Right kidney (tissue), 9 donors: ENCODE results near the gene JCHAIN.
A peak's percentile ranks its signal among the peaks of the same experiment; 100 is the strongest.
"Not testable (repeated sequence)": the region's sequence is repeated elsewhere in the genome, so short reads cannot be mapped to it uniquely, and the experiment has no call there.

Experiments used
- DNase-seq: peaks from one replicate; pipeline ENCODE4 v3.0.0-alpha.2; 2016
- long read RNA-seq, 8 donors: transcript quantifications; one replicate each; lab custom pipeline, GENCODE V29; 2026

The JCHAIN gene
- long read RNA-seq, donor 1, partial matches to known transcripts, result 0 of 1 reads
- long read RNA-seq, donor 1, other reads (novel, unspliced or antisense), result 0 of 1 reads
- long read RNA-seq, donor 2, result 0 reads
- long read RNA-seq, donor 3, result 0 reads
- long read RNA-seq, donor 4, result 0 reads
- long read RNA-seq, donor 5, partial matches to known transcripts, result 0 of 1 reads
- long read RNA-seq, donor 5, other reads (novel, unspliced or antisense), result 0 of 1 reads
- long read RNA-seq, donor 6, result 0 reads
- long read RNA-seq, donor 7, result 0 reads
- long read RNA-seq, donor 8, result 0 reads

DNA sequence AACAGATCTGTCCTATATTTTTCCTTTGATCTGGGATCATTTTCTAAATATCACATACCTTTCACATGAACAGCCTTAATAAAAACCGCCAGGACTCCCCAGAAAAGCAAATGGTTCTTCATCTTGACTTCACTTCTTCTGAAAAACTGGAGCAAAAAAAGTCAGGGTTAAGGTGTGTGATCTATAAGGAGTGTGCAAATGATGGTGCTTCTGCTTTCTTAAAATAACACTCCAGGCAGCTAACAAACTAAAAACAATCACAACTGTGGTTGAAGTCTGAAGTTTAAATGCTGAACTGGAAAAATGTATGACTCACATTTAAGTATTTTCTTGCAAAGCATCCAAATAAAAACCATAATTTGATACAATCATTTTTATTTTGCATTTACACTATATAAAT lies at the start of gene JCHAIN:
JCHAIN (minus strand) TSS at position 140 of the 400 bp plus-strand sequence; CDS start at position 122, 18 bp downstream.
- no peak for DNase-seq

DNA sequence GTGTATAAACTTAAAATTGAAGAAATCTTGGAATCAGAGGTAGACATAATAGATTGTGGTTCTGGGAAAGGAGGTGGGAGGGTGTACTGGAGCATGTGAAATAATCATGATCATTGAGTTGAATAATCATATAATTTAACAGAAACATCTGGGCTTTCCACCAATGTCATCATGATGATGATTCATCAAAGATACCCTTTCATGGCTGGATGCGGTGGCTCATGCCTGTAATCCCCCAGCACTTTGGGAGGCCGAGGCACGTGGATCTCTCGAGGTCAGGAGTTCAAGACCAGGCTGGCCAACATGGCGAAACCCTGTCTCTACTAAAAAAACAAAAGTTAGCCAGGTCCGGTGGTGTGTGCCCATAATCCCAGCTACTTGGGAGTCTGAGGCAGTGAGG lies 48.8 kb upstream of the JCHAIN start:
- DNase-seq, result no peak

DNA sequence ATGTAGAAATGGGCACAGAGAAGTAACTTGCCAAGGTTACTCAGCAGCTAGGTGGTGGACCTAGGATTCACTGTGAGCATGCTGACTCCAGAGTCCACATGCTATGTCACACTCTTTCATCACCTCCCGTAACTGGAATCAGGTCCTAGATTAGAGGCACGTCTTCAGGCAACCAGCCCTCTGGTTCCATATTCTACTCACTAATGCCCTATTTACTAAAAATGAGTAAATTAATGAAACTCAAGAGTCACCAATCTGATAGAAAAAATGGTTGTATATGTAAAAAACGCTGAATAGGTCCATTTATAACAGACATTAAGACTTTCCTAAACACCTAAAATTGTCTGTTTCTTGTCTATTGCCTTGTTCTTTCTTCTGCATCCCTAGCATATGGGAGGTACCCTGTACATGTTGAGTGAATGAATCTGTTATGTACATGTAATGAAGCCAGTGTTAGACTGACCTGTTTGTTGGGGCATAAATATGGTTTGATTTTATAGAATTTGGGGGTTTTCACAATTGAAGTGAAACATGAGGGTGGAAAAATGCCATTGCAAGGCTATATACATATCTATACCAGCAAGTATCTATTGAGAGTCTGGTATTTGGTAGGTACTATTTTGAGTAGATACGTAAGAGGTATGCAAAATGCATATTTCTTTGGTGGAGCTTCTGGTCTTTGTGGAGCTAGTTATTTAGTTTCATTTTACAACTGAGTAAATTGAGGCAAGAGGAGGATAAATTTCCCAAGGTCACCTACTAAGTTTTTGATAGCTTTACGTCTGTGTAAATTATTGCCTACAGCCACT lies 48.0 kb upstream of the JCHAIN start:
- DNase-seq, result no peak

DNA sequence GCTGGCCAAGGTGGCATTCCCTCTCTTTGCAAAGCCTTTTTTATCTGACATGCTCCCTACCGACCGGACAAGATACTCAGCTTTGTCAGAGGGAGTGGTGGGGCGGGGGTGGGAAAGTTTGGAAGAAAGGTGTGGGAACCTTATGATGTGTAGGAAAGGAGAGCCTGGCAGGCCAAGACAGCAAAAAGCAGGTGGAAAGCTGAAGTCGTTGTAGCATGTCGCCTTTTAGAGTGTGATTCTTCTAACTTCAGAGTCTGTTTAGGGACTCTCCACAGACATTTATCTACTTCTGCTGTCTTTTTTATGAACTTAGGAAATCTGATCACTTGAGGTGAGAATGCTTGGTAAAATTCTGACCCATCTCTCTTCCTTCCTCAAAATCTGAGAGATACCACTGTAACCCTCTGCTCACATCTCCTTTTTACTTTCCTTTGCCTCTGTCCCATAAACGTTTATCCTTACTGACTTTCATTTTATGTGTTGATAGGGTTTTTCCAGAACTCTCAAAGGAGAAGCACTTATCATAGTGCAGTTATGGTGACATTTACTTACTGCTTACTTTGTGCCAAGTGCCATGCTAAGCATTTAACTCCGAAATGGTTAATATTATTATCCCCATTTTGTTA lies 47.3 kb upstream of the JCHAIN start:
- no peak for DNase-seq

DNA sequence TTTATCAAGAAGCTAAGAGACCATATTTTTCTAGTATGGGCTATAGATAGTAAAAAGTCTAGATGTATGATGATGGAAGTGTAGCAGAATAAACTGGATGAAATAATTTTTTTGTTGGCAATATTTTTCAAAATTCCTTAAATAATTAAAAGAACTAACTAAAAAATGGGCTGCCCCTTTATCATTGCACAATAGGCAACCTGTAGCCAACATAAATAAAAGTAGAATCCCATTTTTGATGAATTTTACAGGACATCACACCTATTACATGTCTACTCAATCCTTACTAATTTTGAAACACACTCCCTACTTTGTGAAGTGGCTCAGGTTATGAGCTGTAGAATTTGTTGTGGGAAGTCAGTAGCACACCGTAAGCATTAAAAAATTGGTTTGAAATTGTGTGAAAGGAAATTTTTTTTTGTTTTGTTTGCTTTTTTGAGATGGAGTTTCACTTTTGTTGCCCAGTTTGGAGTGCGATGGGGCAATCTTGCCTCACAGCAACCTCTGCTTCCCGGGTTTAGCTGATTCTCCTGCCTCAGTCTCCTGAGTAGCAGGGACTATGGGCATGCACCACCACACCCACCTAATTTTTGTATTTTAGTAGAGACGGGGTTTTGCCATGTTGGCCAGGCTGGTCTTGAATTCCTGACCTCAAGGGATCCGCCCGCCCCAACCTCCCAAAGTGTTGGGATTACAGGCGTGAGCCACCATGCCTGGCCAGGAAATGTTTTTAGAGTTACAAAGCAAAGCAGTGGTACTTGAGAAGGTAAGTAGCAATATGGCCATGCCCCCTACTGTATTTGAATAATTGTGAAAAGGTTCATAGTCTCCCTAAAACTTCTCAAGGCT lies 46.5 kb upstream of the JCHAIN start:
- no peak for DNase-seq

DNA sequence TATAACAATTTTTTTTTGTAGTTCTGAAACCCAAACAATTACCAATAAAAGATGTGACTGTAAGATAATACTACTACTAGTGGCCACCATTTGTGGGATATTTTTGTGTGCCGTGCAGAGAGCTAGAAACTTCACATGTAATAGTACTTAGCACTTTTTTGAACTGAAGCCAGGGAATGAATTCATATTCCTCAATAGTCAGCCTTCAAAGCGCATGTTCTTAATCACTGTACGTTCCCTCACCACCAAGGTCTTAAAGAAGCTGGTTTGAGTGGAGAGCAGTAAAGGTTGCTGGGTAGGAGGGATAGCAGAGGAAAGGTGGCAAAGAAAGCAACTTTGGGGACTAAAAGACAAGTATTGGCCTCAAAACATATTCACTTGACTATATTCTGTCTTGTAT lies 45.8 kb upstream of the JCHAIN start:
- no peak for DNase-seq

DNA sequence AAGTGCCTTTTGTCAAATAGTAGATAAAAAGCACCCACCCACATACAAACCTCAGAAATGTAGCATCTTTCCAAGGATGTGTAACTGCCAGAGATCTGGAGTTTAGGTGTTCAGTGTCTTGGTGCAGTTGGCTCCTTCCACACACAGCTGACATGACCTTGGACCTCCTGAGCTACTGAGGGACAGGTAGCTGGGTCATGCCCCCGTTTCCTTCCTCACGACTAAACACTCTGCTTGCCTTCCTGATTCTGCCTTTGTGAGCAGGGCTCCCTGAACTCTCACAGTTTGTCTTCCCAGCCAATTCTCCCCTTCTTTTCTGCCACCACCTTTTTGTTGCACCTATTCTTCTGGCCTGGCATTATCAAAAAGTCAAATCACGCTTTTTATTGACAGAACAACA lies 45.3 kb upstream of the JCHAIN start:
- no peak for DNase-seq

DNA sequence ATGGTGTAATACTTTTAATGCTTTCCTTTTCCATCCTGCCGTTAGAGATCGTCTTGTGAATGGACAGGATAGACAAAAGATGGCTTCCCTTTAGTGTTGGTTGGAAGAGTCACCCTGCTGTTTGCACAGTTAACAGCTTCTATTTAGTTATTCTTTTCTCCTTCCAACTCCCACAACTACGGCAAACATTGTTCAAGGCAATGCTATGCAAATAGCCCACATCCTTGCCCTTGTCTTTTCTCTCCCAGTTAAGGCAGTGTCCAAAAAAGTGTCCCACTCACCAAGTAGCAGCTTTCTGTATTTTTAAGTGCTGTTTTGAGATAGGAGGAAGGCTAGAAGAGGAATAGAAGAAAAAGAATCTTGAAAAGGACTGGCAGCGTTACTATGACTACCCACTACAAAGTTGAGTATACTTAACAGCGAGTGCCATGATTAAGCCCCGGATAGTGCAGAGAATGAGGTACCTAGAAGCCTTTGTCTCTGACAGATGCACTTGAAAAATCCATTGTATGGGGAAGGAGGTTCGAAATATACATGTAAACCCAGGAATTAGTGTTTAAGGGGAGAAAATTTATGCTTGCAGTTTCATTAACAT lies 43.4 kb upstream of the JCHAIN start:
- DNase-seq, result no peak

DNA sequence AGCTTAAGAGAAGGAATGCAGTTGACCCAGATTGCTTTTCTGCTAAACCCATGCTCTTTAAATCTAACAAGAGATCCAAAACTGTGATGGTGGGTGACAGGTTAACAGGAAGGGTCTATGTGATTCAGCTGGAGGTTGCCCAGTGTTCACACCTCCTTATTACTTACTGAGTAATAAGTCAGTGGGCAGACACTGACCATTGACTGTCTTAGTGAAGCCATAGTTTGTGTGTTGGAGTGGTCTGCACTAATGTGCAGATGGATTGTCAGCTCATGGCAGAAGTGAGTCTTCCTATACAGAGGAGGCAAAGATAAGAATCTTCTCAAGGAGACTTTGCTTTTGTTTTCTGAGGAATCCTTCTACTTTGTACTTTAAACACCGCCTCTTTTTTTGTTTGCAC lies 40.2 kb upstream of the JCHAIN start:
- no peak for DNase-seq

DNA sequence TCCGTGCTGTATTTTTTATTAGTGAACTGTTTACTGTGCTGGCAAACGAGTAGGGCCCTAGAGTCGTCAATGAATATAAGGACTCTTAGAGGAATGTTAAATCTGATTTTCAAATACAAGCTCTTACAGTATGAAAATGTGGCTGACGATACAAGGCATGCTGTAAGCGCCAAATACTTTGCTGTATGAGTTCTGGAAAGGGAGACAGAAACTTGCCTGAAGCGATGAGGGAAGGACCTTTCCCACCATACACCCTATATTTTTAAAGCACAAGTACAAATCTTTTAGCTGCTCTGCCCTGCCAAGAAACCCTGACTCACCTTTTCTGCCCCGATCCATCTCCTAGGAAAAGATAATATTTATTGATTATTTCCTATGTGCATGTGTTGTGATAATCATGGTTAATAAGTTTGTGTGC lies 39.7 kb upstream of the JCHAIN start:
- no peak for DNase-seq

DNA sequence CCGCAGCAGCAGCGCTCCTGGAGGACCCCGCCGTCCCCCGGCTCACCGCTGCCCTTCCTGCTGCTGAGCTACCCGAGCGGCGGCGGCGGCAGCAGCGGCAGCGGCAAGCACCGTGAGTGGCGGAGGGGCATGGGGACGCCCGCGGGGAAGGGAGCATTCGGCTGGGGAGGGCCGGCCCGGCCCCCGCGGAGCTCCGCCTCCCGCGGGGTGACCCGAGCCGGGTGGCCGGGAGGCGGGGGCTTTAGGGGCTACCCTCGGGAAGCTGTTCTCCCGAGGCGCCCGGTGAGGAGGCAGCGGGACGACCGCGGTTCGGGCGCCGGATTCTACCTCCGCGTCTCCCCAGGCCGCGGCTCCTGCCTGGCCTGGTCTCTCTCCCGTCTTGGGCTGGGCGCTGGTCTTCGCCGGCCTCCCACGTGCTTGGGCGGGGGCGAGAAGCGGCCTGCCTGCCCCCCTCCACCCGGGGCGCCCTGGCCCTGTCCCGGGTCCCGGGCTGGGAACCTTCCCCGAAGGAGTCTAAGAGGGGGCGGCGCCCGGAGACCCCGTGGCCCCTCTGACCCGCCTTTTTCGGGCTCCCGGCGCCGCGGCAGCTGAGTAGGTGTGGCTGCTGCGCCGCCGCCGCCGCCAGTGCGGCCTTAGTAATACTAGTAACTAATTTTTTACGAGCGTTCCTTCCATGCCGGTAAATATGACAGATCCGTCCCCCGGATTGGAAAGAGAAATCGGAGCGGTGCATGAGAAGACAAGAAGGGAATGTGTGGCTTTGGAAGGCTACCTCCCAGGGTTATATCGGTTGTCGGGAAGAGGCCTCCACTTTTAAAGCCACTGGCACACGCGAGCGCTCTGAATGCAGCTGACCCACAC lies 39.1 kb upstream of the JCHAIN start:
- peak; percentile 95 for DNase-seq

DNA sequence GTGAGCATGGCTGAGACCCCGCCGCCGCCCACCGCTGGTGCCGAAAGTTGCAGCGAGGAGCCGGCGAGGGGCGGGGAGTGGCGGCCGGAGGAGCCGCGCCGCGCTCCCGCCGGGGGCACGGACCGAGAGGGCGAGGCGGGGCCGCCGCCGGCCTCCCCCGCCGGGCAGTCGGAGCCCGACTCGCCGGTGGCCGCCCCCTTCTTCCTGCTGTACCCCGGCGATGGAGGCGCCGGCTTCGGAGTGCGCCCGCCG lies 38.5 kb upstream of the JCHAIN start:
- DNase-seq, result peak; percentile 87

DNA sequence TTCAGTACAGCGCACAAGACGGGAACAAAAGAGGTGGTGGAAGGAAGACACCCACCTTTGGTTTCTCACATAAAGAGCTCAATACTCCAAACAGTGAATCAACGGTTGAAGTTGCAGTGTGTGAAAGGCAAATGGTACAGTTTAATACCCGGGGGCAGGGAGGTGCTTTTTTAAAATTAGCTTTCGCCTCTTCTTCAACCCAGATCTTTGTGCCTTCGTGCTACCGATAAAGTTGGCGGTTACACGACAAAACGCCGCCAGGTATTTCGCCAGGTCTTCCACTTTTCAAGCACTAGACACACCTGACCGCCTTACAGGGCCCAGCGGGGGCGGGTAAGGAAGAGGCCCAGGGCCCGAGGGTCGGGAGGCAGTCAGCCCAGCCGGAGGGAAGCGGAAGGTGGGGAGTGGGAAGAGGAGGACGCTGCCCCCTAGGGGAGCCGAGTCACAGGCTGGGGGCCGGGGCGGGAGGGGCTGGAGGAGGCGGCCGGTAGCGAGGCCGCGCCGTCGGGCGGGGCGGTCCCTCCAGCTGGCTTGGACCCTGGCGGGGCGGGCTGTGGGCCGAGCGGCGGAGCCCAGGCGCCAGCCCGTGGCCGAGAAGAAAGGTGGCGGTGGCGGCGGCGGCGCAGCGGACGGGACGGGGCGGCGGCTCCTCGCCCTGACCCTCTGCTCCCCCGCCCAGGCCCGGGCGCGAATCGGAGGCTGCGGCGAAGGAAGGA lies 38.1 kb upstream of the JCHAIN start:
- peak; percentile 81 for DNase-seq

DNA sequence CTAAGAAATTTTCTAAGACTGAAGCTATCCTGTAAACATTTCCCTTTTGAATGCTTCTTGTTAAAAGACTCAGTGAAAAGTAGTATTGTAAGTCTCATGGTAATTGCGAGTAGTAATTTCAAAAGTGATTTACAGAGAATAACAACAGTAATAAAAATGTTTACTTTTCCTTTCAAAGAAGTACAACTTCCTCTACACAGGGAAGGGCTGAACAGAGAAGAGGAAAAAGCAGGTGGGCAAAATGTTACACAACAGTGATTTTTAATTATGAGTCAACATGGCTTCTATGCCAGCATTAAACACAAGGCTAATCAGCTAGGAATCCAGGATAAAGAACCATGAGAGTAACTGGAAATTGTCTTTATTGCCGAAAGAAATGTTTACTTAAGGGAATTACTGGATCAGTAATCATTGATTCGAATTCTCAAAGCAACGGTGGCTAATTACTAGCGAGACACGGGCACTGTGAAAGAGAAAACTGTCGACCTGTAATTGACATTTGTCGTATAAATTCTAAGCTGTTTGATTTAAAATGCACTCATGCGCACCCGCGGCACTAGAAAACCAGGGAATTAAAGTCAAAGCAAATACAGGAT lies 37.4 kb upstream of the JCHAIN start:
- DNase-seq, result no peak

DNA sequence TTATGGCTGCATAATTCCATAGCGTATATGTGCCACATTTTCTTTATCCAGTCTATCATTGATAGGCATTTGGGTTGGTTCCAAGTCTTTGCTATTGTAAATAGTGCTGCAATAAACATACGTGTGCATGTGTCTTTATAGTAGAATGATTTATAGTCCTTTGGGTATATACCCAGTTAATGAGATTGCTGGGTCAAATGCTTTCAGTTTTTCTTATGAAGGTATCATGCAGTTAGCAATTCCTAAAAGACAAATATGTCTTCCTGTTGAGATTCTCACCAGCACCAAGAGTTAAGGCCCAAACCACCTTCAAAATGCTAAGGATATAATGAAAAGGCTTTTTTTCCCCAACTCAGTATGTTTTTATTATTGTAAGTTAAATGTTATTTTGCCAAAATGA lies 36.3 kb upstream of the JCHAIN start:
- DNase-seq, result not testable (repeated sequence)

DNA sequence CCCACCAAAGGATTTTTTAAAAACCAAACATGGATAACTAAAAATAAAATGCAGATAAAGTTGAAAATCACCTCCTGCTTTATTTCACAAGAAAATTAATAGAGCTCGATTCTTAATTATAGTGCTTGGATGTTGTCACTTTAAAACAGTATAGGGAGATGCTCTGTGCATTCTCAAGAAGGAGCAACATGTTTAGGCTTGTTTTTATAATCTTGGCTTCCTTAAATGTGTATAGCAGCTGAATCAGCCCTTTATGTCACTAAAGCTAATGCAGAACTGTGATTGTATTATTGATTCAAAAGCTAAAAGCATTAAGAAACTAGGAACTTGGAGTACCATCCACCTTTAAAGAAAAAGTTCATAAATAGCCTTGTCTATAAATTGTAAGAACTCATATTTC lies 35.0 kb upstream of the JCHAIN start:
- no peak for DNase-seq

DNA sequence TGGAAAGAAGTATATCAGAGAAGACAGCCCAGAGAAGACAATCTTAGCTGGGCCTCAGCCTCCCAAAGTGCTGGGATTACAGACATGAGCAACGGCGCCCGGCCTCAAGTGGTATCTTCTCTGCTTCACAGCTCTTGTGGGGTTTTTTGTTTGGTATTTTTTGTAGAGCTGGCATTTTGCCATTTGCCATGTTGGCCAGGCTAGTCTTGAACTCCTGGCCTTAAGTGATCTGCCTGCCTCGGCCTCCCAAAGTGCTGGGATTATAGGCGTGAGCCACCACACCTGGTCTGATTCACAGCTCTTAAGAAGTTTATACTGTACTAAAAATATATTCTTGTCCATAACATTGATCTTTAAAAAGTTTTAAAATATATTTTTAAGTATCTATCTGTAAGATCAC lies 34.4 kb upstream of the JCHAIN start:
- no peak for DNase-seq

DNA sequence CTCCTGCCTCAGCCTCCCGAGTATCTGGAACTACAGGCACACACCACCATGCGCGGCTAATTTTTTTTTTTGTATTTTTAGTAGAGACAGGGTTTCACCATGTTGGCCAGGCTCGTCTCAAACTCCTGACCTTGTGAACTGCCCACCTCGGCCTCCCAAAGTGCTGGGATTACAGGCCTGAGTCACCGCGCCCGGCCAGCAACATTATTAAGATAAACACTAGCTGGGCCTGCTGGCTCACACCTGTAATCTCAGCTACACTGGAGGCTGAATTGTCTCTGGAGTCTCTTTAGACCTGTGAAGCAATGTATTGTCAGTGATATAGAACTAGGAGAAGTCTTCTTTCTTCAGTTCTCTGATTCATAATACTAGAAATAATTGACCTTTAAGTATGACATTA lies 32.1 kb upstream of the JCHAIN start:
- DNase-seq, result not testable (repeated sequence)

DNA sequence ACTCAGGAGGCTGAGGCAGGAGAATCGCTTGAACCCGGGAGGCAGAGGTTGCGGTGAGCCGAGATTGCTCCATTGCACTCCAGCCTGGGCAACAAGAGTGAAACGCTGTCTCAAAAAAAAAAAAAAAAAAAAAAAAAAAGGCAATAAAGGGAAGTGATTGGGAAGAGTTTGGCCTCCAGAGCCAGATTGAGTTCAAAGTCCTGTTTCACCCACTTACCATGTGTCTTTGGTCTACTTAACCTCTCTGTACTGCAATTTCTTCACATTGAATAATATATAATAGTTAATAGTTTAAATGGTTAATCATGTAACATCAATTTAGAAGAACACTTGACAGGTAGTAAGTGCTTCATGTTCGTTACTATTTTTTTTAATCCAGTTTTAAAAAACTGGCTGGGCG lies 28.3 kb upstream of the JCHAIN start:
- not testable (repeated sequence) for DNase-seq

DNA sequence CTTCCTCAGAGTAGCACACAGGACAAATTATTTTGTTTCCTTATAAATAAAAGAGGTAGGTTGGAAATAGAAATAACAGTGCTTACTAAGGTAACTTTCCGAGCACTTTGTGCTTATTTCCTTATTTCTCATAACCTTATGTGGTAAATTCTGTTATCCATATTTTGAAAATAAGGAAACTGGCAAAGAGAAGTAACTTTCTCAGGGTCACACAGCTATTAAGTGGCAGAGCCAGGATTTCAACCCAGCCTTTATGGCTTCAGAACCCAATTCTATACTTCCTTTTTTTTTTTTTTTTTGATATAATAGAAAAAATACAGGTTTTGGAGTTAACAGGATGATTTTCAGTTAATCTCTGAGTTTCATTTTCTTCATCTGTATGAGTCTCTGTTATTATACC lies 25.4 kb upstream of the JCHAIN start:
- DNase-seq, result no peak
